HG03378 (cell line): ENCODE data around the gene ATP6V0D1.

Source experiments
- ATAC-seq: cut with Tn5 transposase; IDR thresholded peaks from one replicate; pipeline ENCODE4 v1.9.1; 2021; ENCODE audit warnings: mild to moderate bottlenecking, moderate library complexity; ENCODE audit not compliant: unreplicated experiment

ATP6V0D1 gene

DNA sequence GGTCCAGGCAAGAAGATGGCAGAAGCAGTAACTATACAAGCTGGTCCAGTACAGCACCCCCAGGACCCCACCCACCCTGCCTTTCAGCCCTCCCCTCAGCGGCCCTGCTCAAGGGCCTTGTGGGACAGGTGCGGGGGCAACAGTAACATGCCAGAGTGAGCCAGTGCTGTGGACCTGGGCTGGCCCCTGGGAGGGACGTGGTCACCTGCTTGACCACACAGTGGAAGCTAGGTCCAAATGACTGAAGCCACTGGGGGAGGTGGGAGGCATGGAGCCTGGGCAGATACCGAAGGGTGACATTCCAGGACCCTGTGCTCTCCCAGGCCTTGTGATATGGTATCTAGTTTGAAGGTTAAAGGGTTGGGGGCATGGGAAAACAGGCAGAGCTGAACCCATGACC, 17.3 kb downstream of the ATP6V0D1 start:
- no peak for ATAC-seq

DNA sequence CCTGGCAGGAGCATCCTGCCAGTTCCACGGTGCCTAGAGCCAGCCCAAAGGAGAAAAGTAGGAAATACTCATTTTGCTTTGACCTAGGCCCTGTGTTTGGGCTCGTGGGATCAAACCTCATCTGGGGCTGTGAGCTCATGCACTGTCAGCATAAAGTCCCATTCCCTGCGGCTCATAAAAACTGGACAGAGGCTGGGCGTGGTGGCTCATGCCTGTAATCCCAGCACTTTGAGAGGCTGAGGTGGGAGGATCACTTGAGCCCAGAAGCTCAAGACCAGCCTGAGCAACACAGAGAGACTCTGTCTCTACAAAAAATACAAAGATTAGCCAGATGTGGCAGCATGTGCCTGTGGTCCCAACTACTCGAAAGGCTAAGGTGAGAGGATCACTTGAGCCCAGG, 17.9 kb downstream of the ATP6V0D1 start:
- no peak for ATAC-seq

DNA sequence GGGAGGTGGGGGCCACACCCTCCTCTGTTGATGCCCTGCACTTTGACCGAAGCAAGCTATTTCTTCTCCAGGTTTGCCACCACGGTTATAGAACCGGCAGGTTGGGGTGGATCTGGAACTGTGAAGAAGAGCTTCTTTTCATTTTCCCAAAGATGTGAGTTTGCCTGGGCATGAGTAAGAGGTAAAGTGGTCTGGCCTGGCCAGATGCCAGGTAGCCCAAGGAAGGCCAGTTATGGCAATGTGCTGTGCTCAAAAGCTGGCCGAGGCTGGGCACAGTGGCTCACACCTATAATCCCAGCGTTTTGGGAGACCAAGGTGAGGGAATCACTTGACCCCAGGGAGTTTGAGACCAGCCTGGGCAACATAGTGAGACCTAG, 18.7 kb downstream of the ATP6V0D1 start:
- ATAC-seq: no peak

DNA sequence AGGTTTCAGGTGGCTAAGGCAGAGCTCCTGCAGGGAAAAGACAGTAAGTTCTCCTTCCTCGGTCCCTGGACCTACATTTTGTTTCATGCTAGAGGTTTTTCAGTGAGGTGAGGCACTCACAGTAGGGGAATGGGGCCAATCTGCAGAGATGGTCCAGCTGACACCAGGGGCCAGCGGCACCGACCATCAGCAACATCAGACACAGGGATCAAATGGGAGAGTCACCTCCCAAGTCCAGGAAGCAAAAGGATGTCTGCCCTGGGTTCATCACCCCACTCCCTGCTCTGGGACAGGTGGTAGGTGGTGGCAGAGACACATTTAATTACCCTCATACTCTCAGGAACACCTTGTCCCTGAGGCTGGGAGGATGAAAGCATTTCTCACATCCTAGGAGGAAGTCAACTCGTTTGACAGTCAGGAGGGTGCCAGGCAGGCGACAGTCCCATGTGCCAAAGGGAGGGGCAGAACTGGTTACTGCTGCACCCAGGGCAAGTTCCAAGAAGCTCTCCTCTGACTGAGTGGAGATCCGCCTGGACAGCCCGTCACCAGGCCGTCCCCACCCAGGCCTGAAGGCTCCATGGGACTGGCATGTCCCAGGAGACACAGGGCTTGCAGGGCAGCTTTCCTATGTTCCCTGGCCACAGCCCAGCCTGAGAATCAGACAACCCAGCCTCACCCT, 19.2 kb downstream of the ATP6V0D1 start:
- ATAC-seq: no peak

DNA sequence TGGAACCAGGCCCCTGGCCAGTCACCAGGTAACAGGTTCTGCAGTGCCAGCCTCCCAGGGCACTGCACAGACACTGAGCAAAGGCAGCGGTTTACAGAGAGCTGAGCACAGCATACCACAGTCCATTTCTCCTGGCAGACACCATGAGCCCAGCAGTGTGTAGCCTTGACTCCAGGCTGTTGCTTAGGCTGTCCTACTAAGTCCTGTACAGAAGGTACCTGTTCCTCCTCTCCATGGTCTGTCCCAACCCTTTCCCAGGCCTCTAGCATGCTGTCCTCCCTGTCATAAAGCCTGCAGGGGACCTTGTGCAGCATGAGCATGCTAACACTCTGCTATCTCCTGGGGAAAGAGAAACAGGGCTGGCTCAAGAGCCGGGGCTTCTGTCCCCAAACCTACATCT, 20.0 kb downstream of the ATP6V0D1 start:
- no peak for ATAC-seq

DNA sequence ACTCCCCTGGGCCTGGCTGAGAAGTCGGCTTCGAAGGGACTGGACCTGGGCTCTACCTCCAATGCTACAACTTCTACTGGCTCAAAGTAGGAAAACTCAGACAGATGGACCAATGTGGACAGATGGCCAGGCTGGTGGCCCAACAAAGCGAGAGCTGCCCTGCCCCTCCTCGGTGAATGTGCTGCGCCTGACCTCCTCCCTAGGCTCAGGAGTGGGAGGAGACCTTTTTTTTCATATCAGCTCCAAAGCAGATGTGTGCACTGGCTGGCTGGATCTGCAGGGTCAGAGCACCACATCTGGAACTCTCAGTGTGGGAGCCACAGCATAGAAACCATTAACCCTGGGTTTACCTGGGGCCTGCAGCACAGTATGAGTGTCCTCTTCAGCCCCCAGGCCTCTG, 20.8 kb downstream of the ATP6V0D1 start:
- no peak for ATAC-seq

DNA sequence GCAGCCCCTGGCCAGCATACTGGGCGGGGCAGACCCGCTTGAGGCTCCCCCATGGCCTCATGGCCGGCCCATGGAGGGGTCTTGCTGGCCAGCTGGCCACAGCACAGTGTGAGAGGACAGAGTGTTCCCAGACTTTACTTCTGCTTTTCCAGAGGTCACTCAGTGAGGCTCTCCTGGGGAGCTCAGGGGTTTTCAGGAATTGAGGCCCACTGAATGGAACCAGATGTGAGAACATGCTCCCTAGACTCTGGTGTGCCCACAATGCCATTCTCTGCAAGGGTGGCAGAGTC, 21.2 kb downstream of the ATP6V0D1 start:
- ATAC-seq: no peak

DNA sequence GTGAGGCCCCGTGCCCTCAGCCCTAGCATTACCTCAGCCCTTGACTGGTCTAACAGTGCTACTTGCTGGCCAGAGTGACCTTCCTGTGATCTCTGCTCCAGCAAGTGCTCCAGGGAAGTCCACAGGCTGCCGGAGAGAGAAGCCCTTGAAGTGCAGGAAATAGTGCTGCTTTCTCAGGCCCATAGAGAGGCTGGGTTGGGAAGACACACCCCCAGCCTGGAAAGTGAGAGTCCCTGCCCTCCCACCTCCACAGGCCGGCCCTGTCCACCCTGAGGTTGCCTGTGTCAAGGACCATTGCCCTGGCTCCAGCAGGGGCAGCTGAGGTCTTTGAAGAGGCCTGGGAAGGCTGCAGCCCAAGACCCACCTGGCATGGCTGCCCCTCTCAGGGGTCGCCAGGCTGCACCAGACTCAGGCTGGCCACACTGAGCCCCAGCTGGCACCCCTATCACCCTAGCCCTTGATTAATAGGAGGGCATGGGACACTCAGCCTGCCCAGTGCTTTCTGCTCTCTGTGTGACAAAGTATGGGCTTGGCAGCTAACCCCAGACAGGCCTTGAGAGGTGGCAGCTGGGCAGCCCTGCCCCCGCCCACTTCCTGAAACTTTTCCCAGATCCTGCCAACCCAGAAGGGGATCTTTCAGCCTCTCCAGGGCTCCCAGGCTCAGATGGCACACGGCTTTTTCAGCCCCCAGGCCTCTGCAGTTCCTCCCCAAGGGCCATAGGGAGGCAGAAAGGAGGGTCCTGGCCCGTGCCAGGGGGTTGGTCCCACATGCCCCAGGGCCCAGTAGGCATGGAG, 21.7 kb downstream of the ATP6V0D1 start:
- no peak for ATAC-seq

DNA sequence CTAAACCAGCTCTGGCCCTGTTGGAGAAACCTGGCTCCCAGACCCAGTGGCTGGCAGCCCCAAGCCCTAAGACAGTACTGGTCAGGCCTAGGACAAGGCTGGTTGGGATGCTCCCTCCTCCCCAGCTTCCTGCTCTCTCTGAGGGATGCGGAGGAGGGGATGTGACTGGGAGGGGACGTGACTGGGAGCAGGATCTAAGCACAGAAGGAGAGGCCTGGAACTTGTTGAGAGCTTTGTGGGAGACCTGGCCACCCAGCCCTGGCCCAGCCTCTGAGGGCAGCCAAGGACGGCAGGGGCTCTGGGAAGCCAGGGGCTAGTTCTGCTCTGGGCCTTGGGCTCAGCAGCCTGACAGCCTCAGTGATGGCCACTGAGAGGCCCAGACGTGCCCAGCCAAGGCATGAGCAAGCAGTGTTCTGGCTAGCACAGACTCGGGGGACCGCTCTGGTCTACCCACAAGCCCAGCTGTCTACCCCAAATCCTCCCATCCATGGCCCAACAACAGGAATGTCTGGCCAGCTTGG, 22.8 kb downstream of the ATP6V0D1 start:
- ATAC-seq: no peak

DNA sequence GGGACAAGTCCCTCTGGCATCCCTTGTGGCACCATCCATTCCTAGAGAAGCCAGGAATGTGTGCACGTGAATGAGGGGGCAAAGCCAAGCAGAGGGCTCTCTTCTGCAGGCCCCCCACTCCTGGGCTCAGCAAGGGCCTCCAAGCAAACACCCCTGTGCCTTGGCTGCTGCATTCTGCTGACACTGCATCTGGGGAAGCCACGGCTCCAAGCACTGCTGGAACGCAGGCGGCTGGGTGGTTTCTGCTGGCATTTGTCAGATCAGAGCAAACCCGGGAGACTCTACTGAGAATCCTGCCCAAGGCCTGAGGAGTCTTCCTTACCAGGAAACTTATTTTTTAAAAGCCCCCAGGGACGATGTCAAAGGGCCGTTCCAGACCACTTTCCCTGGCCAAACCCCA, 23.3 kb downstream of the ATP6V0D1 start:
- no peak for ATAC-seq

DNA sequence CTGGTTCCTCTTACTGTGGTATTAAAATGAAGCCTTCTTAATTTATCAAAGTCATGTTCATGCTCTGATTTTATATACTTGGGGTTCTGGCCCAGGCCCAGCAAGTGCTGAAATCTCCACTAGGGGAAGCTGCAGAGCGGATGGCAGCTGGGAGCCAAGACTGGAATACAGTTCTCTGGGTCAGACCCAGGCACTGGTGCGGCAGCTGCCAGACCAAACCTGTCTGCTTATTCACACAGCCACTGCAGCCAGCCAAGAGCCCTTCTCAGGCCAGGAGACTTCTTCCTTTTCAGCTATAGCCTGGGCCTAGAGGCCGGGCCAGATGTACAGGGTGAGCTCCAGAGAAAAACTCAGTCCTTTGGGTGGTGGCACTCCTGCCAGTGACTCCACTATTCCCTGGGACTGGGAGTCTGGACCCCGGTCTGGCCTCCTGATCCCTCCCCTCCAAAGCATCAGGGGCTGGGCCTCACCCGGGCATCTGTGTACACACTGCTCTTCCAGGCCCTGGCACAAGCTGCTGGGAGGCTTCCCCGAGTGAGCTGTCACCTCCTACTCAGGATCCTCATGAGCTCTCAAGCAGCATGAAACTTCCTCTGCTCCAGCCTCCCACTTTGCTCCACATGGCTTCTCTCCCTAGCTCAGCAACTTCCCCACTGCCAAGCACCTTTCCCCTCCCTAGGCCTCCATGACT, 24.4 kb downstream of the ATP6V0D1 start:
- no peak for ATAC-seq

DNA sequence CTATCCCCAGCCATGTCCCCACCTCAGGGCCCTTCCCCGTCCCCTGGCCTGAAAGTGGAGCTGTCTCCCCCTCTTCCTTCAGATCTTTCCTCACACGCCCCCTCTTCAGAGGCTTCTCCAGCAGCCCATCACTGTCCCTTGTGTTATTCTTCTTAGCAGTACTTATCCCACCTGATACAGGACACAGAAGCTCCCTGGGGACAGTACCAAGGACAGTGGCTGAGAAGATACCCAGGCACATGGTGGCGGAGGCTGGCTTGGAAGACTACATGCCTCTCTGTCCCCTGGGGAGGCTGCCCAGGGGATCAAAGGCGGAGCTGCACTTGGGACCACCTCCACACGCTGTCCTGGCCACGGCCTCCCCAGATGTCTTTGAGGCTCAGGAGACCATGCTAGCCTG, 26.1 kb downstream of the ATP6V0D1 start:
- ATAC-seq: no peak

DNA sequence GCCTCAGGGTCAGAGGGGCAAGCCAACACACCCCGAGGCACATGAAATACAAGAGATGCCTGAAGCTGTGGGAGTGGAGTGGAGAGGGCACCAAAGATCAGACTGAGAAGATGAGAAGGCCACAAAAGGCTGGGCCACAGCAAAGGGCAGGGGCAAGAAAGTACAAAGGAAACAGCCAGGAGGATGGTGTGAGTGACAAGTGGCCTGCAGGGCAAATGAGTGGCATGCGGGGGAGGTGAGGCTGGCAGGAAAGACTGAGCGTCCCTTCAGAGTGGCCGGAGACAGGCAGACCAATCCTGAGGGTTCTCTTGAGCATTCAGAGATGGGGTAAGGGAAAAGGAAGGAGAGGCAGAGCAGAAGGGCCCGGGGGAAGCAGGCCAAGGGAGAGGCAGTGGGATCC, 26.9 kb downstream of the ATP6V0D1 start:
- no peak for ATAC-seq

DNA sequence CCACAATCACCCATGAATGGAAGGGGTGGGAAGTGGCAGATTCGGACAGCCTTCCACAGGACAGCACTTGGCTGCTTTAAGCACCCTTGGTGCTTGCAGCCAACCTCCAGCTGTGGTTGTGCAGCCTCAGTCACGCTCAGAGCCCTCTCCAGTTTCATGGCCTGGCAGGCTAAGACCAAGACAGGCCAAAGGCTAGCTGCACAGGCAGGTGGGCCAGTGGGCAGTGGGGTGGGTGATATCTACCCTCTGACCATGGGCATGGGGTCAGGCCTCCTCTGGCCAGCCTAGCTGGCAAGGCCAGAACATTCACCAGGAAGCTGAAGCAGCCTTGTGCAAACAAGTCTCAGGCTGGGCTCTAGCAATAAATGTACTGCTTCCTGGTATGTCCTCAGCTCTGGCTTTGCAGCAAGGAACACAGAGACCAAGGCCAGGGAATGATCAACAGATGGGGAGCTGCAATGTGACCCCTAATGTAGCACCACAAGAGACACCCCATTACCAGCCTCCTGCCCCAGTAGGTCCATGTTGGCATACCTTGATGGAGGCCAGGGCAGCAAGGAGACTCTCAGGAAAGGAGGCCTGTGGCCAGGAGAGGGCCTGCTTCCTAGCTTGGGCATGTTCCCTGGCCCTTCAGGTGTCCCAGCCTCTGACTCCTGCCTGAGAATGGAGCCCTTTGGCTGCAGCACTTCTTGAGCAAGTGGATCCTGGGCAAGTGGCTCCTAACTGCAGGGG, 29.1 kb downstream of the ATP6V0D1 start:
- ATAC-seq: no peak

DNA sequence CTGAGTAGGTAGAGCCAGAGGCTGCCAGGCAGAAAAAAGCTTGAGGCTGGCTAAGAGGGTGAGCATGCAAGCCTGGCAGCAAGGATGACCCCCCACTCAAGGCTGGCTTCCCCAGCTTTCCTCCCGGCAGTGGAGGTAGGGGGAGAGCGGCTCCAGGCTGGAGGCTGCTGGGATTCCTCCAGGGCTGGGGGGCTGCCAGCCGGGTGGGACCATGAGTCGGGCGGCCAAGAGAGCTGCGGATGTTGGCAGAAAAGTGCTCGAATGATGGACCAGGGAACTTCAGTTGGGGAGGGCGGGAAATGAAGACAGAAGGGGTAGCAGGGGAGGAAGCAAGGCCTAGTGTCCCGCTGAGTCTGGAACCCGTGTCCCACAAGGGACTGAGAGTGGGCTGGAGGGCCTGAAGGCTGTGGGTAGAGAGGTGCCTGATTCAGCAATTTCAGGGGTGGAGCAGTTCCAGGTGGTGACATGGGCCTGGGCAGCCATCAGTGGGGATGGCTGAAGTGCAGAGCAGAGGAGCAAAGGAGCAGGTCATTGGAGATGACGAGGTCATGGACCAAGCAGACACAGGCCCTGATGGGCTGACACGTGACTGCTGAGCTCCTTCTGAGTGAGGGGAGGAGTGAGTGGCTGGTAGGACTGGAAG, 29.8 kb downstream of the ATP6V0D1 start:
- ATAC-seq: no peak

DNA sequence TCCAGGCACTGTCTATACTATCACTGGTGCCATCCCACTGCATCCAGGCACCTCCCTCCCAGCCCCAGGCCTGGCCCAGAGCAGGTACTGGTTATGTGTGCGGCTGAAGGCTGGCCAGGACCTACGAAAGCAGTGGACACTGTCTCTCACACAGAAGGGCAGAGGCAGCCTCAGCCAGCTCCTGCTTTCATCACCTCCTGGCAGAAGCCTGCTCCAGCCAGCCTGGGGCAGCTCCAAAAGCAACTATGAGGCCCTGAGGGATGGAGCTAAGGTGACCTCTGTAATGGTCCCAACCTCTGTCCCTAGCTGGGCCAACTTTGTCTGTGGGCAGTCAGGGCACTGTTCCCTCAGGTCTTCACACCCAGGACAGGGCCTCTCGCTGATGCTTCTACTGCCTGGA, 31.2 kb downstream of the ATP6V0D1 start:
- ATAC-seq: no peak

DNA sequence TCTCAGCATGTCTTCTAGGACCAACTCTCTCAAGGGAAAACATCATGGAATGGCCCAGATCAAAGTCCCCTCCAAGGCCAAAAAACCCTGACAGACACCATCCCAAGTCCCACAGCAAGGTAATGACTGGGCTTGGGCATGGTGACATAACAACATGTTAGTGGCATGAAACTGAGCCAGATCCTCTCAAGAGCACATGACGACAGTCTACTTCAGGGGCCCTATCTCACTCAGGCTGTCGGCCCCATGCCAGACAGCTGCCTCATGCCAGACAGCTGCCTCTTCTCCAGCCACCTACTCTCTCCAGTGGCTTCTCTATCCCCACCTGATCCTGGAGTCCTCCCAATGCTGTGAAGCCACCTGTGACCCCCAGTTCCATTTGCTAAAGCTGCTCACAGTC, 31.6 kb downstream of the ATP6V0D1 start:
- no peak for ATAC-seq

DNA sequence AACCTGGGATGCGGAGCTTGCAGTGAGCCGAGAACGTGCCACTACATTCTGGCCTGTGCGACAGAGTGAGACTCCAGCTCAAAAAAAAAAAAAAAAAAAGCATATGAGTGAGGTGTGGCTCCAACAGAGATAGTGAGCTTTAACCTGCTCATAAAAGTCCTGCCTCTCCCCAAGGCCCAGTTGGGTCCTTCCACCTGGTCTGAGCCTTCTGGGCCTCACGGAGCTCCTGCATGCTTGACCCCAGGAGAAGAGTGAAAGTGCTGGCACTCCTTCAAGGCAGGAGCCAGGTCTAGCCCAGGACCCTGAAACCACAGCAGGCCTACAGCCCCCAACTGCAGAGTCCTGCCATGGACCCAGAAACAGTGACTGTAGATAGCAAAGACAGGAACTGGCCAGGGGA, 32.4 kb downstream of the ATP6V0D1 start:
- no peak for ATAC-seq

DNA sequence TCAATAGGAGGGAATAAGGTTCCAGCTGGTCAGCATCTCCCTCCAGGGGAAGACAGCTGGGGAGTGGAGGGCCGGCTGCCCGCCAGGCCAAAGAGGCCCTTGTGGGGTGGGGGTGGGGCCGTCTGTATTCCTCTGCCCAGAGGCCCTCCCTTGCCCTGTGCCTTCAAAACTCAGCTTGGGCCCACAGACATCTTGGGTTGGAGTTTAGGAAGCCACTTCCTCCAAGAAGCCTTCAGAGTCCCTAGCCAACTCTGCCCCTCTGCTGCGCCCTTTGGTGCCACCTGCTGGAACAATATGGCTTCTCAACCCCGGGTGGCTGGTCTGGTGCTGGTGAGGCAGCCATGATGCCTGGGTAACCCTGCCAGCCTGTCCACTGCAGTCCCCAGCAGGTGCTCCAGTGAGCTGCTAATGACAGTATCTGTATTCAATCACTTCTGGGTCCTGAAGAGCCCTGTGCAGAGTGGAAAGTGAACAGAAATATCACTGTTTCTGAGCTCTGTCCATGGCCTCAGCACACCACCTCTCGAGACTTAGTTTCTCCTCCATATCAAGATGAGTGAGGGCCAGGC, 33.4 kb downstream of the ATP6V0D1 start:
- no peak for ATAC-seq

DNA sequence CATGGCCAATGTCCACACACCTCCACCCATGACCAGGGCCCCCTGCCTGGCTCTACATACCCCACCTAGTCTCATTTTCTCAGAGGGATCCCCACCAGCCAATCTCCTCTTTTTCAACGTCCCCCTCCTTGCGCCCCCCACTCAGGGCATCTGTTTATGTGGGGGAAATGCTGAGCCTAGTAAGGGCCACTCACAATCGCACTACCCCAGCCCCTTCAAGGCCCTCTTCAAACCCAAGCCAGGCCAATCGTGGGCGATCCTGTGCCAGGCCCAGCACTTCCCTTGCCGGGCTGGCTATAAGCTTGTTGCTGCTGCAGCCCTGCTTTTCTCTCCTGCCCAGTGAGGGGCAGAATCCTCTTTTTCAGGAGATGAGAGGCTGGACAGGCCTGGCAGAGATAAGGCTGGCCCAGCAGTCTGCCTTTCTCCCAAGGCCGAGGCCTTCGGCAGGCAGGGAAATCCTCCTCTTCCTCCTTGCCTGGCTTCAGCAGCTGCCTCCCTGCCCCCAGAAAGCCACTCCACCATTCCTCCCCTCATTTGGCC, 33.9 kb downstream of the ATP6V0D1 start:
- ATAC-seq: no peak
